GM21515 (cell line): ENCODE measurements around the gene KDM5B.

Experiments
- ATAC-seq: cut with Tn5 transposase; IDR thresholded peaks from one replicate; pipeline ENCODE4 v1.9.1; 2021; ENCODE audit not compliant: unreplicated experiment

The KDM5B gene

GRCh38 chr1:202688401-202688800 lies 119.8 kb downstream of the KDM5B start:
- ATAC-seq, result no peak

GRCh38 chr1:202687798-202688197 lies 120.4 kb downstream of the KDM5B start:
- no peak for ATAC-seq

GRCh38 chr1:202687370-202687769 lies 120.9 kb downstream of the KDM5B start:
- no peak for ATAC-seq

GRCh38 chr1:202685641-202686040 lies 122.6 kb downstream of the KDM5B start:
- no peak for ATAC-seq

GRCh38 chr1:202684716-202685115 lies 123.5 kb downstream of the KDM5B start:
- ATAC-seq, result no peak

GRCh38 chr1:202683029-202683428 lies 125.2 kb downstream of the KDM5B start:
- no peak for ATAC-seq

GRCh38 chr1:202682477-202682876 lies 125.7 kb downstream of the KDM5B start:
- ATAC-seq, result no peak

- no peak for ATAC-seq
Observed at GRCh38 chr1:202681736-202682420, 126.3 kb downstream of the KDM5B start.

- ATAC-seq, result no peak
Observed at GRCh38 chr1:202680586-202681352, 127.5 kb downstream of the KDM5B start.

GRCh38 chr1:202679406-202680177 lies 128.6 kb downstream of the KDM5B start:
- no peak for ATAC-seq

- no peak for ATAC-seq
Observed at GRCh38 chr1:202677433-202677832, 130.8 kb downstream of the KDM5B start.
